H9 (cell line): Measurements from ENCODE around the gene ZNF616. TPM values are rescaled to one million over a fixed set of nuclear protein-coding genes. Genes with fewer than 3 reads are reported as not detected.

Experiments
- DNase-seq: peaks from one replicate; pipeline ENCODE4 v3.0.0-alpha.2; 2017
- H2AFZ ChIP-seq: one replicate; pipeline ENCODE4 v1.6.1; 2013; ENCODE audit warnings: mild to moderate bottlenecking, low read length, control low read depth, moderate library complexity
- H2AK5ac ChIP-seq: 2 replicates; pipeline ENCODE4 v1.6.1; 2013; ENCODE audit warnings: low read length, control low read depth, mixed read lengths; ENCODE audit not compliant: insufficient read length
- H2BK120ac ChIP-seq: one replicate; pipeline ENCODE4 v1.6.1; 2013; ENCODE audit warnings: low read depth, mild to moderate bottlenecking, low read length, control low read depth, inconsistent platforms; ENCODE audit not compliant: poor library complexity, severe bottlenecking
- H2BK12ac ChIP-seq: 2 replicates; pipeline ENCODE4 v1.6.1; 2013; ENCODE audit warnings: low read length, control low read depth, mixed read lengths, low read depth; ENCODE audit not compliant: insufficient read length
- H2BK15ac ChIP-seq: 2 replicates; pipeline ENCODE4 v1.6.1; 2013; ENCODE audit warnings: low read depth, low read length, control low read depth
- H2BK20ac ChIP-seq: one replicate; pipeline ENCODE4 v1.6.1; 2013; ENCODE audit warnings: low read depth, mild to moderate bottlenecking, low read length, control low read depth, inconsistent platforms; ENCODE audit not compliant: poor library complexity, severe bottlenecking
- H2BK5ac ChIP-seq: 2 replicates; pipeline ENCODE4 v1.6.1; 2013; ENCODE audit warnings: low read length, control low read depth, mixed read lengths; ENCODE audit not compliant: insufficient read length
- H3K14ac ChIP-seq: 2 replicates; pipeline ENCODE4 v1.6.1; 2013; ENCODE audit warnings: low read length, control low read depth; ENCODE audit not compliant: insufficient read depth
- H3K18ac ChIP-seq: 2 replicates; pipeline ENCODE4 v1.6.1; 2013; ENCODE audit warnings: low read depth, mild to moderate bottlenecking, mixed read lengths, low read length, control low read depth; ENCODE audit not compliant: insufficient read length
- H3K23ac ChIP-seq: 2 replicates; pipeline ENCODE4 v1.6.1; 2013; ENCODE audit warnings: low read length, control low read depth, mixed read lengths, low read depth; ENCODE audit not compliant: insufficient read length
- H3K23me2 ChIP-seq: 2 replicates; pipeline ENCODE4 v1.6.1; 2013; ENCODE audit warnings: low read depth, mild to moderate bottlenecking, mixed read lengths, low read length, control low read depth; ENCODE audit not compliant: insufficient read length, poor library complexity, severe bottlenecking
- H3K27ac ChIP-seq: 2 replicates; pipeline ENCODE4 v1.5.1; 2013; ENCODE audit warnings: low read length, control low read depth, mixed read lengths, low read depth; ENCODE audit not compliant: insufficient read length
- H3K27me3 ChIP-seq: 2 replicates; pipeline ENCODE4 v1.6.1; 2013; ENCODE audit warnings: low read length, control low read depth, inconsistent platforms; ENCODE audit not compliant: insufficient read depth
- H3K4ac ChIP-seq: 2 replicates; pipeline ENCODE4 v1.6.1; 2013; ENCODE audit warnings: low read depth, mild to moderate bottlenecking, control low read depth, inconsistent platforms, low read length, moderate library complexity
- H3K4me1 ChIP-seq: 2 replicates; pipeline ENCODE4 v1.6.1; 2013; ENCODE audit warnings: low read length, control low read depth, inconsistent platforms; ENCODE audit not compliant: insufficient read depth
- H3K4me2 ChIP-seq: 2 replicates; pipeline ENCODE4 v1.6.1; 2013; ENCODE audit warnings: low read length, control low read depth, mixed read lengths; ENCODE audit not compliant: insufficient read length, insufficient read depth
- H3K56ac ChIP-seq: 2 replicates; pipeline ENCODE4 v1.6.1; 2013; ENCODE audit warnings: low read depth, mild to moderate bottlenecking, mixed read lengths, low read length, control low read depth; ENCODE audit not compliant: insufficient read length
- H3K79me1 ChIP-seq: 2 replicates; pipeline ENCODE4 v1.6.1; 2013; ENCODE audit warnings: low read depth, mild to moderate bottlenecking, moderate library complexity, low read length, control low read depth, inconsistent platforms; ENCODE audit not compliant: insufficient read depth, poor library complexity, severe bottlenecking
- H3K79me2 ChIP-seq: 2 replicates; pipeline ENCODE4 v1.6.1; 2013; ENCODE audit warnings: low read length, control low read depth, inconsistent platforms; ENCODE audit not compliant: insufficient read depth
- H3K9ac ChIP-seq: 2 replicates; pipeline ENCODE4 v1.6.1; 2013; ENCODE audit warnings: low read length, control low read depth, mixed read lengths; ENCODE audit not compliant: insufficient read length; ENCODE audit errors: extremely low read depth
- H3K9me3 ChIP-seq: one replicate; pipeline ENCODE4 v1.6.1; 2013; ENCODE audit warnings: low read depth, low read length, inconsistent platforms; ENCODE audit not compliant: control insufficient read depth
- H3T11ph ChIP-seq: one replicate; pipeline ENCODE4 v1.6.1; 2013; ENCODE audit warnings: mild to moderate bottlenecking, low read length, control low read depth, inconsistent platforms
- H4K20me1 ChIP-seq: one replicate; pipeline ENCODE4 v1.6.1; 2013; ENCODE audit not compliant: control insufficient read depth, insufficient read length, insufficient read depth
- H4K5ac ChIP-seq: 2 replicates; pipeline ENCODE4 v1.6.1; 2013; ENCODE audit warnings: low read depth, mild to moderate bottlenecking, mixed read lengths, low read length, control low read depth; ENCODE audit not compliant: insufficient read length
- H4K8ac ChIP-seq: replicated peaks from 2 replicates; pipeline ENCODE4 v1.6.1; 2013; ENCODE audit warnings: low read length, control low read depth, mixed read lengths, low read depth; ENCODE audit not compliant: insufficient read length
- H4K91ac ChIP-seq: 2 replicates; pipeline ENCODE4 v1.6.1; 2013; ENCODE audit warnings: low read depth, mild to moderate bottlenecking, moderate library complexity, mixed read lengths, low read length, control low read depth; ENCODE audit not compliant: insufficient read length
- H3K27ac Mint-ChIP-seq, 3 experiments: 2 replicates in 2 of 3; 3 replicates in 1 of 3; pipeline ENCODE4 v1.8.0; 2020 to 2021; ENCODE audit warnings: mixed read lengths in 3 of 3, mild to moderate bottlenecking in 1 of 3, moderate library complexity in 1 of 3
- H3K27me3 Mint-ChIP-seq: 2 replicates; pipeline ENCODE4 v1.8.0; 2021; ENCODE audit warnings: low read depth, mild to moderate bottlenecking, moderate library complexity, mixed read lengths
- H3K36me3 Mint-ChIP-seq, 3 experiments: 2 replicates in 2 of 3; 3 replicates in 1 of 3; pipeline ENCODE4 v1.8.0; 2020 to 2021; ENCODE audit warnings: low read depth in 3 of 3, mixed read lengths in 3 of 3; ENCODE audit not compliant: insufficient read depth in 1 of 3
- H3K4me1 Mint-ChIP-seq, 2 experiments: 2 replicates each; pipeline ENCODE4 v1.8.0; 2020; ENCODE audit warnings: mixed read lengths in 2 of 2
- H3K4me3 Mint-ChIP-seq, 2 experiments: 2 replicates in 1 of 2; 3 replicates in 1 of 2; pipeline ENCODE4 v1.8.0; 2020 to 2021; ENCODE audit warnings: mild to moderate bottlenecking in 2 of 2, mixed read lengths in 2 of 2, moderate library complexity in 1 of 2
- H3K9me3 Mint-ChIP-seq, 2 experiments: 2 replicates in 1 of 2; 3 replicates in 1 of 2; pipeline ENCODE4 v1.8.0; 2020; ENCODE audit warnings: mild to moderate bottlenecking in 2 of 2, mixed read lengths in 2 of 2, moderate library complexity in 1 of 2
- CTCF ChIP-seq: fragments of 200-600 bp; sonication (generic); conservative IDR thresholded peaks from 3 replicates; pipeline ENCODE4 v1.8.0; 2021; ENCODE audit warnings: antibody characterized with exemption, mild to moderate bottlenecking
- WGBS: extraction: QIAGEN DNeasy Blood & Tissue Kit; methylation state at CpG from one replicate; pipeline ENCODE4 v1.1.7; 2013; ENCODE audit warnings: missing lambda C conversion rate, low lambda C conversion rate, mixed read lengths; ENCODE audit not compliant: insufficient read length; ENCODE audit errors: extremely low coverage; 5-methylcytosine and 5-hydroxymethylcytosine counted together
- total RNA-seq: library from RNA; stranded (reverse); gene quantifications from 2 replicates; pipeline ENCODE4 v1.2.1, GENCODE V29; 2021

ZNF616 gene
- total RNA-seq, 1 experiment from 2014 or later = 32.0 TPM

GRCh38 chr19:52070496-52070895, 69.2 kb downstream of the ZNF616 start:
- no peaks in the 10 kb centered on the region; the same call in 1 of the 2 replicates for H3K27me3 Mint-ChIP-seq
- no peak overlapping the region for H3K4ac ChIP-seq
- H3K79me1 ChIP-seq = no peaks in the 10 kb centered on the region
- no peak overlapping the region for H3K27ac ChIP-seq
- H3K4me1 Mint-ChIP-seq = no peaks in the 10 kb centered on the region
- H3K4me3 Mint-ChIP-seq = no peak overlapping the region
- no peak overlapping the region for H3K9ac ChIP-seq
- TF ChIP-seq CTCF = no peak
- H3K56ac ChIP-seq = no peak overlapping the region
- H3K23ac ChIP-seq = no peak overlapping the region
- no peak overlapping the region for H3K27ac Mint-ChIP-seq
- H3K18ac ChIP-seq = no peak overlapping the region
- H2AFZ ChIP-seq = no peak overlapping the region
- no peak overlapping the region for H3T11ph ChIP-seq
- H4K8ac ChIP-seq = no peak overlapping the region
- no peak overlapping the region for H3K4me2 ChIP-seq
- no peak overlapping the region for H4K5ac ChIP-seq
- no peak overlapping the region for H2AK5ac ChIP-seq
- DNase-seq = no peak
- H2BK20ac ChIP-seq = no peak overlapping the region
- H3K9me3 Mint-ChIP-seq = peaks cover 74 to 89% of the 10 kb centered on the region in 2 experiments
- H2BK5ac ChIP-seq = no peak overlapping the region
- H3K9me3 ChIP-seq = peaks cover 57% of the 10 kb centered on the region
- no peaks in the 10 kb centered on the region for H3K79me2 ChIP-seq
- H3K14ac ChIP-seq = no peak overlapping the region
- H3K27me3 ChIP-seq = no peaks in the 10 kb centered on the region
- H2BK15ac ChIP-seq = no peak overlapping the region
- peaks cover 80 to 98% (median 96%) of the 10 kb centered on the region in 3 experiments for H3K36me3 Mint-ChIP-seq
- H4K20me1 ChIP-seq = no peaks in the 10 kb centered on the region
- no peak overlapping the region for H2BK120ac ChIP-seq
- no peaks in the 10 kb centered on the region for H3K23me2 ChIP-seq
- no peak overlapping the region for H2BK12ac ChIP-seq
- WGBS = no CpG with 5 or more reads among the region's 5 CpGs
- H3K4me1 ChIP-seq = no peaks in the 10 kb centered on the region
- no peak overlapping the region for H4K91ac ChIP-seq
